Stimulated activated CD8-positive, alpha-beta memory T cell treated with anti-CD3 and anti-CD28 coated beads, Interleukin-7, amount 100 ng/mL, for 48 hours (primary cell): ENCODE results near the gene NT5DC3.
"Not testable (repeated sequence)": the region's sequence is repeated elsewhere in the genome, so short reads cannot be mapped to it uniquely, and the experiment has no call there.

ENCODE experiments used
- DNase-seq, 2 donors: peaks; one replicate each; pipeline ENCODE4 v3.0.0-alpha.2; 2020; ENCODE audit warnings: low read depth in 1 of 2; ENCODE audit errors: extremely low read depth in 1 of 2

NT5DC3 gene

DNA sequence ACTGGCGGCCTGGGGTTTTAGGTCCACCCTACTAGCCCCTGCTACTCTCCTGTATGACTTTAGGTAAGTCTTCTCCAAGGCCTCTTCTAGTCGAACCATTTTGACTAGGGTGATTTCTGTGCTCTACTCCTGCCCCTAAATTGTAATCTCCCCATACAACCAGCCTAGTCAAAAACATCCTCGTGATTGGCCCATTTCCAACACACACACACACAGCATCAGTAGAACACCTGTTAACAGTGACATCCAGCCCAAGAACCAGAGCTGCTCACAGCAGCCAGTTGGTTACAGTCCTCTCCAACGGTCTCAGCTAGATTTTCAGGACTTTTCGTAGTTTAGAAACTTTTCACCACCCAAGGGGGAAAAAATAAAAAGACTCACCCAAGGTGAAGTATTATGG is 30.9 kb downstream of the NT5DC3 start:
- no peak for DNase-seq

DNA sequence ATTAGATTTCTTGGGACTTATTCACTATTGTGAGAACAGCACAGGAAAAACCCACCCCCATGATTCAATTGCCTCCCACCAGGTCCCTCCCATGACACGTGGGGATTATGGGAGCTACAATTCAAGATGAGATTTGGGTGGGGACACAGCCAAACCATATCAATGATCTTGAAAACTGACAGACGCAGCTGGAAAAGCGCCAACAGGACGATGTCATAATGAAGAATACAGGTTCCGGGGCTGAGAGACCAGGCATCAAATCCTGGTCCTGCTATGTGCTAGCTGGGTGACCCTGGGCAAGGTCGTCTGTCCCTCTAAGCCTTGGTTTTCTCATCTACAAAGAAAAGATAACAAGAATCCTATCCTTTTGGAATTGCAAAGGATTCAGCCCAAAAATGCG is 31.4 kb downstream of the NT5DC3 start:
- not testable (repeated sequence) for DNase-seq

DNA sequence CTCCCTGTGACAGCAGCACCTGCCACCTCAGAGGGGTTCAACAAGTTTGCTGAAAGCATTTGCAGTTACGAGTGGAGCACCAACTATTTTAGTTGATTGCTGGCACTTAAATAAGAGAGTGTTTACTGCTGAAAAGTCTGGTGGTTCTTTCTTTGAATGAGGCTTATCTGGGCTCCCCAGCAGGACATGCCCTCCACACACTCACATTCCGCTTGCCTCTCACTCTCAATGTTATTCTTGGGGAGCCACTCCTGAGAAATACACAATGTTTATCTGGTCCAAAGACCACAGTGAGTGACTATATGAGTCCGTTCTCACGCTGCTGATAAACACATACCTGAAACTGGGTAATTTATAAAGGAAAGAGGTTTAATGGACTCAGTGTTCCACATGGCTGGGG is 31.9 kb downstream of the NT5DC3 start:
- DNase-seq, result no peak

DNA sequence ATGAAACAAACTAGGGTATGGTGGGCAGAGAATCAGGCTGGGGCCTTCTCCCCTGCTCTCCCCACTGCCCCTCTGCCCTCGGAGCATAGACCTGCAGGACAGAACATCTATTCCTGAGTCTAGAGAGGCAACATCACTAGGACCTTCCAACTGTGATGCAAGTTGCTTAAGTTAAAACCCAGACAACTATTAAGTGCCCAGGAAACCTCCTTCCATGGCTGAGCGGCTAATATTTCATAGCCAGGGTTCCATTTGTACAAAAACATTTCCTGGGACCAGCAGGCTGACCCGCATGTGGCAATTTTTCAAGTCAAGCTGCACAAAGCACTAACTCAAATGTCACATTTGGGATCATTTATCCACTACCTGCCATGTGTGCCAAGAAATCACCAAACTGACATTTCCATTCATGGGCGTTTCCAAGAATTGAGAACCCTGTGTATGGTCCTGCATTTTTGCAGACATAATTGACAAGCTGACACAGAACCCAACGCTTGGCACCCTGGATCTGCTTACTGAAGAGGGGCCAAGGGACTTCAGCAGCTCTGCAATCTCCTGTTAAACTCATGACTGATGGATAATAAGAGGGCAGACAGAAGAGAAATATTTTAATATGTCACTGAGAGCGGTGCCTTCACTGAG is 32.7 kb downstream of the NT5DC3 start:
- no peak for DNase-seq

DNA sequence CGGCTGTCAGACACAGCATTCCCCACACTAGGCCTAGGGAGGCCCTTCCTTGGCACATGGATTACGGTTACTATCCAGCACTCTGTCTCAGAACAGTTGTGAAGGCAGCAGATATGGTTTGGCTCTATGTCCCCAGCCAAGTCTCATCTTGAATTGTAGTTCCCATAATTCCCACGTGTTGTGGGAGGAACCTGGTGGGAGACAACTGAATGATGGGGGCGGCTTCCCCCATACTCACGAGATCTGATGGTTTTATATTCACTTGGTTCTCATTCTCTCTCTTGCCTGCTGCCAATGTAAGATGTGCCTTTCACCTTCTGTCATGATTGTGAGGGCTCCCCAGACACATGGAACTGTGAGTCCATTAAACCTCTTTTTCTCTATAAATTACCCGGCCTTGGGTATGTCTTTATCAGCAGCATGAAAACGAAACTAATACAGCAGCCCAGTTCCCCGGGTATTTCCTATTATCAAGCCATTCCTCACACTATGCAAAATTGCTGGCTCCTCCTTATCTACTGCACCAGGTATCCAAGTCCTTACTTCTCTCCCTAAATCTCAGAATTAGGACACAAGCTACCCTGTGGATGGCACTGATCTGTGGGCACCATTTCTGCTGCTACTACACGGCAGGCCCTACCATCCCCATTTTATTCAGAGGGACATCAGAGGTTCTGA is 33.3 kb downstream of the NT5DC3 start:
- DNase-seq, result no peak

DNA sequence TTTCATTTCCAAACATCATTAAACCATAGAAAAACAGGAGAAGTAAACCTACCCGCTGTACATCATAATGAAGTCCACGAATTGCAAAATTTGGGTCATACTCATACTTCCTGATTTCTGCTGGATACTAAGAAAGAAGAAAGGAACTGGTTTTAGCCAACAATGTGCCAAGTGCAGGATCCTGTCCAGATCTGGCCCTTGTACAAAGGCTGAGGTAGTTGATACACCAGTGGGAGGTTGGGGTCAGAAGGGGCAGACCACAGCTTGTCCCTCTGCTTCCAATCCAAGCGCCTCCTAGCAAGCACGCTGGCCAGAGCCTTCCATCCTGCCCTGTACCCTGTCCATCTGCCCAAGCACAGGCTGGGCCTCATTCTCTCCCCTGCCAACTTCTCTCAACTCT is 34.2 kb downstream of the NT5DC3 start:
- DNase-seq, result no peak

DNA sequence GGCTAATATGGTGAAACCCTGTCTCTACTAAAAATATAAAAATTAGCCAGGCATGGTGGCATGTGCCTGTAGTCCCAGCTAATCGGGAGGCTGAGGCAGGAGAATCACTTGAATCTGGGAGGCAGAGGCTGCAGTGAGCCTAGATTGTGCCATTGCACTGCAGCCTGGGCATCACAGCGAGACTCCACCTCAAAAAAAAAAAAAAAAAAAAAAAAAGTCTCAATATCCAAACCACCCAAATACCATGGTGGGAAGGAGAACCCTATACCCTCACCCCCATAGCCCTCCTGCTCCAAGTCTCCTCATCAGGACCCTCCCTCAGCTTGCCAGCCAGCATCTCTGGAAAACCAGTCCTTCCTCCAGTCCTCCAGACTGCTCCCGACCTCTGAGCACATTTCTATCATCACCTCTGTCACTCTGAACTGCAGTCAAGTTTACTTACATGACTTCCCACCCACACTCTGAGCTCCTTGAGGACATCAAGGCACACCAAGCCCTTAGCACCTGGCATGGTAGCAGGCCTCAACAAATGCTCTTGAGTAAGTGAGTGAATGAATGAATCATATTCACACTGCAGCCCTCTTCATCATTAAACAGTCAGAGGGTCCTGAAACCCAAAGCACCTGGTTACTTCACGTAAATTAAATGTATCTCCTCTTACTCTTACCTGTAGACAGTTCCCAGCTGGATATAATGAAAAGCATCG is 35.2 kb downstream of the NT5DC3 start:
- DNase-seq, result no peak

DNA sequence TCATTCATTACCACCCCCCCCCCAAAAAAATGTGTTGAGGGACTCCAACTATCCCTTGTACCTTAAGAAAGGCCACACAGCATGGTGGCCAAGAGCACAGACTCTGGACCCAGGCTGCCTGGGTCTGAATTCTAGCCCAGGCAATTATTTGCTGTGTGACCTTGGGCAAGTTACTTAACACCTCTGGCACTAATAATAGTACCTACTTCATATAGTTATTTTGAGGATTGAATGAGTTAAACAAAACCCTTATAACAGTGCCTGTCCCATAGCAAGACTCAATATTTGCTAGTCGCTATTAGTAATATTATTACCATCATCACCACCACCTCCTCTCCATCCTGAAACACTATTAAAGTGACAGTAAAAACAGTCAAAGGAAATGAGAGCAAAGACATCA is 37.2 kb downstream of the NT5DC3 start:
- DNase-seq, result no peak

DNA sequence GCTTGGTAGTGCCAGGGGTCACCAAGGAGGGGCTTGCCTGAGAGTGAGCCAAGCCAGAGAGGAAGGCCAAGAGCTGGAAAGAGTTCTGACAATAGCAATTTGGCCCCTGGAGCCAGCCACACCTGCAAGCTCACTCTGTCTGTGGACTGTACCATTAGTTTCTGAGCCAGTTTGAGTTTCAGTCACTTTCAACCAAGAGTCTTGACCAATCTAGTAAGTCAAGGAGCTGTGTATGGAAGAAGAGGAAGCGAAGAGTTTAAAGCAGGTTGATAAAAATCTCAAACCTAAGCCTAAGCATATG is 38.5 kb downstream of the NT5DC3 start:
- no peak for DNase-seq

DNA sequence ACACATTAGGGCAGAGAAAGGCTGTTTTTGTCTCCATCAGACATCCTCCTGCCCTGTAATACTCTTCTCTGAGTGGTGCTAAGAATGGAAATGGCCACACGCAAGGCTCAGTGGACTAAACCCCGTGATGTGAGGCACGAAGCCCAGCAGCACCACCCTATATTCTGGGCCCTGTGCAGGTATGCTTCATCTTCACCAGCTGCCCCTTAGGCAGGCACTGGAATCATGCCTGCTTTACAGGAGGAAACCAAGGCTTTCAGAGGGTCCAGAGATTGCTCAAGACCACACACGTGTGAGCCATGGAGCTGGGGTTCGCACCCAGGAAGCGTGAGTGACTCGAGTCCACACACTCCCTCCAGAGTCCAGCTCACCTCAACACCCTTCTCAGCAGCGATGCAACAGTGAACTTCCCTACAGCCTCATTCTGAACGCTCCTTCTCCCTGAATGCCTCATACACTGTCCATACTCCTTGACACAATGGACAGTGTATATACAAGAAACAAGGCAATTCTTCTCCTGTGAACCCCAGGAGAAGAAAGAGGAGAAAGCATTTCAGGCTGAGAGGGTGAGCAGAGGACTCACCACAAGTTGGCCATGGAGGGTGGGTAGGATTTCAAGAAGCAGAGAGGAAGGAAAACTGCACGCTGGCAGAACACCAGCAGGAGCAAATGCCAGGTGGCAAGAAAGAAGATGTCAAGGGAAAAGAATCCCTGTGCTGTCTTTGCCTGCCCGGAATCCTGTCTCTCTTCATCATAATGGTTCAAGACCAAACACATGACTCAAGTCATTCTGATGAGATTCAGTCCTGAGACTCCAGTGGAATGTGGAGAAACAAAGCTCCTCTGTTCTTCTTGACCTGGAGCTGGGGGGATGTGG is 39.1 kb downstream of the NT5DC3 start:
- DNase-seq, result no peak

DNA sequence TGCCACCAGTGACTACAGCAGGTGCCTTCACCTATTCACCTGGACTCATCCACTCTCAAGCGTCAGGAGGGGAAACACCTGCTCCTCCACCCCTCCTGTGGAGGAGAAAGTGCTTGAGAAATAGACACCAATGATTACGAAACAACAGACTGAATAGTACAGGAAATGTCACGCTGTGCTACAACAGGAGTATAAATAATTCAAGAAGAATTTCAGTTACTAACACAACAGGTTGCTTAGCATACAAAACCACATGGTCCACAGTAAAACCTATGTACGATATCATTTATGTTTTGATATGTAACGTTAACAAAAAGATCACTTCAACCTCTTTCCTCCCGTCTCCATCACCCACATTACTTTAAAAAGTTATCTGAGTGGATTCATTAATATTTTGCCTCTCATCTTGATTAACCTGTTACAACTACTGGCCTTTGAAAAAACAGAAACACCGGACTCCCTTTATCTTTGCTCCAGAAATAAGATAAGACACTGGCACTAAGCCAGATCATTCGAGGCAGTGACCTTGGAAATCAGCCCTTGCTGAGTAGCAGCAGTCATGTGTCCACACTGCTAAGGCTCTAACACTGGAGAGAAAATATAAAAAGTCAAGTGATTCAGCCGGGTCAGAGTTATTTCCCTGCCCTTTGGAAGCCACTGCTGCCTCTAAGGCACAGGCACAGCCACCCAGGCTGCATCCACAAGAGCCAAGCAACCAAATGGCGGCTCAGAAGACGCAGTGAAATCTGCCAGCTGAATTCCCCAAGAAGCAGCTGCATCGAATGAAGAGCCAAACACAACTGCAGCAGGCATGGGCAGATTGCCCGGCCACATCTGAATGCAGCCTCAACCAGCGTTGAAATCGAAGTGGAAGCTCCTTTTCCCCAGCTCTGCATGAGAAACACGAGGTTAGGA is 40.9 kb downstream of the NT5DC3 start:
- no peak for DNase-seq

DNA sequence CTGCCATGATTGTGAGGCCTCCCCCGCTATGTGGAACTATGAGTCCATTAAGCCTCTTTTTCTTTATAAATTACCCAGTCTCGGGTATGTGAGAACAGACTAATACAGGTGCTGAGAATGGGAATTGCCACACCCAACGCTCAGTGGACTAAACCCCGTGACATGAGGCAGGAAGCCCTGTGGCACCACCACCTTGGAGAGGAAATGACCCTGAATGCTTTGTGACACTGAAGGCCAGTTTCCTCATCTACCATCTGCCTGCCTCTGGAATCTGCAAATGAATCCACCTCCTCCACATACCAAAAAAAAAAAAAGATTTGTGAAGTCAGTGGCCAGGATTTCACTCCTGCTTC is 41.6 kb downstream of the NT5DC3 start:
- DNase-seq, result no peak

DNA sequence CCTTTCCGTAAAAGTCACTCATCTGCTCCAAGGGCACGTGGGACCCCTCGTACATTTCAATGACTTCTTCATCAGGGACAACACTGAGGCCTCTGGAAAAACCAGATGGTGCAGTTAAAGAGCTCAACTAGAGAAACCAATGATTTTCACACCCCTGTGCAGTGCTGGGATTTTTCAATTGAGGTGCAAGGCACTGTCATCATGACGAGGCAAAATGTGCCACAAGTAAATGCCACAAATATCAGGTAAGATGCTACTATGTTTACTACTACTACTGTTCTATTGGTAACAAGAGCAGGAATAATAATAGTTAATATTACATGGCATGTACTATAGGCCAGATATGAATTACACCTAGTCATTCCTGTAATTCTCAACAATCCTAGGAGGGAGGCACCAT is 42.4 kb downstream of the NT5DC3 start:
- DNase-seq, result no peak

DNA sequence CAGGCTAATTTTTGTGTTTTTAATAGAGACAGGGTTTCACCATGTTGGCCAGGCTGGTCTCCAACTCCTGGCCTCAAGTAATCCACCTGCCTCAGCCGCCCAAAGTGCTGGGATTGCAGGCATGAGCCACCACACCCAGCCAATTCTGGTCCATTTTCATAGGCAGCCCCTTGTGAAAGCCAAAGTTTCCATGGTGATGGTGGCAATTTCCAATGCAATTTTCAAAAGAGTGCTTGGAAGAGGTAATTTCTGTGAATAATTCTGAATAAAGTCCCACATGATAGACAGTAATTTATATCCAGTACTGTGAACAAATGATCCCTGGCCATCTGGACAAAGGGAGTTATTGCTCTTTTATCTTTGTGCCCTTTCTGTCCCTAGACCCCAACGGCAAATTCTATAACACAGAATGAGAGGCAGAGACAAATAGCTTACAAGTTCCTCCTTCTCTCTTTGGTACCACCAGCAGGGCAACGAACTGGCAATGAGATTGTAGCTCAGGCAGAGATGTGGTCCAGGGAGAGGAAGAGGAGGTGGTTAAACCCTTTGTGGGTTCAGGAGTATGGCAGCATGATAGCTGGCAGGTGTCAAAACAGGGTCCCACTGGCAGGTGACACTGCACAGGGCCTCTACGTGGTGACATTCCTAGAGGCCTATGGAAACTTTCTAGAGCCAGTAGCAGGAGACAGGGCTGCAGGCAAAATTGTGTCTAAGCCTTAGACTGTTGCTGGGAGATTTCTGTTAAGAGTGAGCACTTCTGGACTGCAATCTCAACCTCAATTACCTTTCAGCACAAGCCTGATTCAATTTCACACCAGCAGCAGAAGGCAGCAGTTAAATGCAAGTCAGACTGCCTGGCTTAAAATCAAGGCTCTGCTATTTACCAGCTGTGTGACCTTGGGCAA is 46.5 kb downstream of the NT5DC3 start:
- DNase-seq, result no peak

DNA sequence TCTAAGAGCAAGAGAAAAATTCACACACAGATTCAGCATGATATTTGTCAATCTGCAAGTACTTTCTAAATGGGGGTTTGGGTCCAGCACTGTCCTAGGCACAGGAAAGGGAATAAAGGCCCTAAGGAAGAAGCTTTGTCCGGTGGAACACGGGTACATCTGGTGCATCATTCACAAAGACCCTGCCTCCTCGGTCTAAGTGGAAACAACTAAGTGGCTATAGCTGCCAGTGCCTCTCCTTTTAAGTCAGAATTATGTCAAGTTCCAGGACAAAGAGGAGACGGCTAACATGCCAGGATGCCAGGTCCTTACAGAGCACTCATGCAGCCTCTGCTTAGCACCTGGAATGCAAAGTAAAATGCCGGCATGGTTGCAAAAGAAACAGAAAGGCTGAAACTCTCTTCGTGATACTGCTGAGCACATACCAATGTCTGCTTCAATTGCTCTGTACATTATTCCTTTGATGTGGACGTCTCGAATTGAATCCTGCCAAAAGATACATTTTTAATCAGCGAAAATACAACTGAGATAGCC is 47.5 kb downstream of the NT5DC3 start:
- no peak for DNase-seq

DNA sequence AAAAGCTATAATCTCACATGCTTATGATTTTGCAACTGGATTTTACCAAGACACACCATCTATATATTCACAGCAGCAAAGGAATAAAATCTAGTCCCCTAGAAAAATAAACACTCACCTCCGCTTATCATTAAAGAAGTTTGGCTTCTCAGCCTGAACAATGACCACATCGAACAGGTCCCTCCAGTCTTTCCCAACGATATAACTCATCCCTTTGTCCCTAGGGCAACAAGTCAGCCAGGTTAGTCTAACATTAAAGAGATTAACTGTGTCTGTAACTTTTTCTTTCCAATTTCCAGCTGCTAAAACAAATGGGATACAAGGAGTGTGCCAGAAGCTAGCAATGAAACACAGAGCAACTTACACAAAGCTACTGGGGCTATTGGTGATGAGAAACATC is 48.0 kb downstream of the NT5DC3 start:
- no peak for DNase-seq

DNA sequence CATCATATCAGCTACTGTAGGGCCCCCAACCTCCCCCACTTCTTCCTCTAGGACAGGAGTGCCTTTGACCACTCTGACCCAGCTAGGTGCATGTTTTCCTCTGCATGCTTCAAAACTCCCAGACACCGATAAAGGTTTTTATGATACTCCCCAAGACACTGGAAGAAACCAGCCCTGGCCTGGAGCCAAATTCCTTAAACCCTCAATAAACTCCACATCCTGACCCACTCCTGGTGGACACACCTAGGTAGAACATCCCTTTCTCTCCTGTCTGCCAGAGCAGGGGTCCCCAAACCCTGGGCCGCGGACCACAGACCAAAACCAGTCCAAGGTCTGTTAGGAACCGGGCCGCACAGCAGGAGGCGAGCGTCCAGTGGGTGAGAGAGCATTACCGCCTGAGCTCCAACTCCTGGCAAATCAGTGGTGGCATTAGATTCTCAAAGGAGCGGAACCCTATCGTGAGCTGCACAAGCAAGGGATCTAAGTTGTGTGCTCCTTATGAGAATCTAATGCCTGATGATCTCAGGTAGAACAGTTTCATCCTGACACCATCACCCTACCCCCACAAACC is 49.6 kb downstream of the NT5DC3 start:
- DNase-seq, result no peak

DNA sequence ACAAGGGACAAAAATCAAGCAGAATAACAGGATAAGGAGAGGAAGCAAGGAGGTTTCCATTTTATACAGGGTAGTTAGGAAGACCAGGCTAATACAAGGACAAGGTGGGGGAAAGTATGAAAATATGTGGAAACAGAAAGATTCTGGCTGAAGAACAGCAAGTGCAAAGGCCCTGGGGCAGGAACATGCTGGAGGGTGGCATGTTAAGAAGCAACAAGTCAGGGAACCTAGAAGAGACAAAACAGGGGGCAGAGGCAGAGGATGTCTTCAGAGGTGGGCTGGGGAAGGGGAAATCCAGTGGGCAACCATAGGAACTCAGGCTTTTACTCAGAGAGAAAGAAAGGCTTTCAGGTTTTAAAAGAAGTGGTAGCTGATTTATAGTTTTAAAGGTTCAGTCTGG is 54.8 kb downstream of the NT5DC3 start:
- DNase-seq, result no peak
